AG08395 (cell line): ENCODE data around the gene ZFYVE26.
A peak's percentile ranks its signal among the peaks of the same experiment; 100 is the strongest.
"Not testable (repeated sequence)": the region's sequence is repeated elsewhere in the genome, so short reads cannot be mapped to it uniquely, and the experiment has no call there.

ENCODE experiments used
- DNase-seq: peaks from one replicate; pipeline ENCODE4 v3.0.0; 2012; ENCODE audit warnings: mixed read lengths, low spot score

The ZFYVE26 gene

DNA sequence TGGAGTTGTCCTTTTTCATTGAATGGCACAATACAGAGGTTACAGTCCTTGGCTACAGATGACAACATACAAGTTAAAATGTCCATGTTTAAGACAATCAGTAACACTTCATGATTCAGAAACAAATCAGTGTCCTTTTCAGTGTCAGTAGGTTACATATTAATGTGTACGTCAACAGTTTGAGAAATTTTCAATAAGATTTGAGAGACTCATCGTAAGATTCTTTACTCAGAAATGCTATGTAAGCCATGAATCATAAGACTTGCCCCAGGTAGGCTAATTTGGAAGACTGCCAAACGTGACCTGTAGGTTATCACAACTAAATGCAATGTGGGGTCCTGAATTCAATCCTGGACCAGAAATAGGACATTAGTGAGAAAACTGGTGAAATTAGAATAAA is 111.2 kb downstream of the ZFYVE26 start:
- no peak for DNase-seq

GRCh38 chr14:67704484-67705089 is 111.8 kb downstream of the ZFYVE26 start:
- DNase-seq, result peak; percentile 65

- no peak for DNase-seq
Observed at GRCh38 chr14:67703997-67704396, 112.4 kb downstream of the ZFYVE26 start.

GRCh38 chr14:67701492-67701891 is 114.9 kb downstream of the ZFYVE26 start, which contains the start of gene RDH12:
TSS of gene RDH12 (plus strand) at chr14:67701886. CDS start at chr14:67722643, 20,757 bp downstream.
- not testable (repeated sequence) for DNase-seq

DNA sequence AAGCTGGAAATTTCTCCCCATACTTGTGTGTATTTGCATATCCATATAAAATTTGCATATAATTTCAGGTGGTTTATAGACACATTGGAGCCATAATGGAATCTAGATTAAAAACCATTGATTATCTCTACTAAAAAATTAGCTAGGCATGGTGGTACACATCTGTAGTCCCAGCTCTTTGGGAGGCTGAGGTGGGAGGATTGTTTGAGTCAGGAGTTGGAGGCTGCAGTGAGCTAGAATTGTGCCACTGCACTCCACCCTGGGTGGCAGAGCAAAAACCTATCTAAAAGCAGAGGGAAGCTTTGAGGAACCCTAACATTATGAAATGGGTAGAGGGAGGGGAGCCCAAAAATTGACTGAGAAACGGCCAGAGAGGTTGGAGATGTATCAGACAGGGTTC is 118.2 kb downstream of the ZFYVE26 start:
- DNase-seq, result no peak

GRCh38 chr14:67697006-67697405 is 119.4 kb downstream of the ZFYVE26 start:
- DNase-seq, result no peak
